ENCODE measurements around the gene FBLN2. TPM values are rescaled to one million over a fixed set of nuclear protein-coding genes. Genes with fewer than 3 reads are reported as not detected.

Gene FBLN2
- total RNA-seq, 4 donors from 2014 or later: 25.3 to 93.8 (median 47.6) TPM

GRCh38 chr3:13683288-13683687, 134.4 kb downstream of the FBLN2 start:
- WGBS: 87% methylated on average over 4 of the region's 4 CpGs
- no peaks in the 10 kb centered on the region for H3K9me3 ChIP-seq
- no peaks in the 10 kb centered on the region for H3K4me1 ChIP-seq
- no peak for DNase-seq (ENCODE audit: low spot score in 2 of 2)
- peaks cover 29% of the 10 kb centered on the region for H3K27me3 ChIP-seq
- no peak overlapping the region for H3K4me3 ChIP-seq
- H3K27ac ChIP-seq: no peak overlapping the region
- TF ChIP-seq EP300 (IDR thresholded peaks at IDR 0.05) (no peak), CTCF (IDR thresholded peaks at IDR 0.05) (no peak), POLR2A (IDR thresholded peaks at IDR 0.05) (no peak), POLR2AphosphoS5 (IDR thresholded peaks at IDR 0.05) (no peak)
- H3K36me3 ChIP-seq: no peaks in the 10 kb centered on the region

GRCh38 chr3:13683772-13684171, 134.8 kb downstream of the FBLN2 start:
- no peaks in the 10 kb centered on the region for H3K9me3 ChIP-seq
- H3K27me3 ChIP-seq: peaks cover 30% of the 10 kb centered on the region
- H3K4me1 ChIP-seq: no peaks in the 10 kb centered on the region
- no peak for DNase-seq (ENCODE audit: low spot score in 2 of 2)
- no peak for TF ChIP-seq POLR2A (IDR thresholded peaks at IDR 0.05)
- TF ChIP-seq CTCF (IDR thresholded peaks at IDR 0.05): no peak
- TF ChIP-seq EP300 (IDR thresholded peaks at IDR 0.05): no peak
- TF ChIP-seq POLR2AphosphoS5 (IDR thresholded peaks at IDR 0.05): no peak
- H3K36me3 ChIP-seq: no peaks in the 10 kb centered on the region
- H3K27ac ChIP-seq: no peak overlapping the region
- H3K4me3 ChIP-seq: no peak overlapping the region
- WGBS: 94% methylated on average over 11 of the region's 11 CpGs

GRCh38 chr3:13684350-13684749, 135.4 kb downstream of the FBLN2 start:
- H3K27me3 ChIP-seq: peaks cover 35% of the 10 kb centered on the region

GRCh38 chr3:13684854-13685253, 135.9 kb downstream of the FBLN2 start:
- Histone ChIP-seq H3K27ac (no peak overlapping the region), H3K27me3 (peaks cover 33% of the 10 kb centered on the region), H3K9me3 (no peaks in the 10 kb centered on the region), H3K36me3 (no peaks in the 10 kb centered on the region), H3K4me3 (no peak overlapping the region), H3K4me1 (no peaks in the 10 kb centered on the region)
- 62% methylated on average over 10 of the region's 10 CpGs for WGBS
- no peak for DNase-seq (ENCODE audit: low spot score in 2 of 2)
- TF ChIP-seq POLR2AphosphoS5 (IDR thresholded peaks at IDR 0.05): no peak
- TF ChIP-seq CTCF (IDR thresholded peaks at IDR 0.05): no peak
- no peak for TF ChIP-seq POLR2A (IDR thresholded peaks at IDR 0.05)
- no peak for TF ChIP-seq EP300 (IDR thresholded peaks at IDR 0.05)

More at GRCh38 chr3:13684350-13684749, 135.4 kb downstream of the FBLN2 start:
- Histone ChIP-seq H3K27ac (no peak overlapping the region), H3K36me3 (no peaks in the 10 kb centered on the region), H3K4me3 (no peak overlapping the region), H3K4me1 (no peaks in the 10 kb centered on the region), H3K9me3 (no peaks in the 10 kb centered on the region)
- 72% methylated on average over 6 of the region's 12 CpGs for WGBS
- TF ChIP-seq EP300 (IDR thresholded peaks at IDR 0.05): no peak
- TF ChIP-seq CTCF (IDR thresholded peaks at IDR 0.05): no peak
- TF ChIP-seq POLR2A (IDR thresholded peaks at IDR 0.05): no peak
- no peak for TF ChIP-seq POLR2AphosphoS5 (IDR thresholded peaks at IDR 0.05)
- DNase-seq (ENCODE audit: low spot score in 2 of 2): no peak

- DNase-seq (ENCODE audit: low spot score in 2 of 2): no peak
- Histone ChIP-seq H3K9me3 (no peaks in the 10 kb centered on the region), H3K36me3 (no peaks in the 10 kb centered on the region), H3K27me3 (peaks cover 31% of the 10 kb centered on the region), H3K4me1 (no peaks in the 10 kb centered on the region), H3K4me3 (no peak overlapping the region), H3K27ac (no peak overlapping the region)
- TF ChIP-seq CTCF (IDR thresholded peaks at IDR 0.05) (no peak), POLR2A (IDR thresholded peaks at IDR 0.05) (no peak), EP300 (IDR thresholded peaks at IDR 0.05) (no peak), POLR2AphosphoS5 (IDR thresholded peaks at IDR 0.05) (no peak)
- 85% methylated on average over 5 of the region's 5 CpGs for WGBS
Observed at GRCh38 chr3:13685721-13686120, 136.8 kb downstream of the FBLN2 start.

Data from suprapubic skin (tissue), 4 donors.